A673 (cell line): Measurements from ENCODE around the gene SLC9A8.

Experiments
- EZH2 ChIP-seq: fragments of 200-600 bp; sonication (generic); IDR thresholded peaks from 2 replicates; pipeline ENCODE4 v1.6.1; 2017; ENCODE audit warnings: borderline replicate concordance, low read depth, mild to moderate bottlenecking, mixed read lengths, antibody characterized with exemption, low read length; ENCODE audit not compliant: poor library complexity, severe bottlenecking
- TF ChIP-seq, protein P1 (sequence below): fragments of 300-800, 200-600 bp; sonication (generic); conservative IDR thresholded peaks from 2 replicates; pipeline ENCODE4 v1.5.1; 2017; ENCODE audit warnings: low read depth, mild to moderate bottlenecking, antibody characterized with exemption, low read length, moderate library complexity, mixed read lengths

DNA sequence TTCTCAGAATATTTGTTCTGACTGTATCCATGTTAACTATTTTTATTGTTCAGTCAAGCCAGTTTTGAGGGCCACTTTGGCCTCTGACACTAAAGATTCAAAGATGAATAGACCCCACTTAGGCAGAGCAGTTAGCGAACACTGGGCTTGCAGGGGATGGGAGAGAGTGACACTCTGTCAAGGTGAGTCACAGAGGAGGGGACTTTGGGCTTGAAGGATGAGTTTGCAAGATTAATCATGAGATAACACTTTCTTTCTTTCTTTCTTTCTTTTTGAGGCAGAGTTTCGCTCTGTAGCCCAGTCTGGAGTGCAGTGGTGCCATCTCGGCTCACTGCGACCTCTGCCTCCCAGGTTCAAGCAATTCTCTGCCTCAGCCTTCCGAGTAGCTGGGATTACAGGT, 56.3 kb downstream of the SLC9A8 start:
- TF ChIP-seq, protein P1, sequence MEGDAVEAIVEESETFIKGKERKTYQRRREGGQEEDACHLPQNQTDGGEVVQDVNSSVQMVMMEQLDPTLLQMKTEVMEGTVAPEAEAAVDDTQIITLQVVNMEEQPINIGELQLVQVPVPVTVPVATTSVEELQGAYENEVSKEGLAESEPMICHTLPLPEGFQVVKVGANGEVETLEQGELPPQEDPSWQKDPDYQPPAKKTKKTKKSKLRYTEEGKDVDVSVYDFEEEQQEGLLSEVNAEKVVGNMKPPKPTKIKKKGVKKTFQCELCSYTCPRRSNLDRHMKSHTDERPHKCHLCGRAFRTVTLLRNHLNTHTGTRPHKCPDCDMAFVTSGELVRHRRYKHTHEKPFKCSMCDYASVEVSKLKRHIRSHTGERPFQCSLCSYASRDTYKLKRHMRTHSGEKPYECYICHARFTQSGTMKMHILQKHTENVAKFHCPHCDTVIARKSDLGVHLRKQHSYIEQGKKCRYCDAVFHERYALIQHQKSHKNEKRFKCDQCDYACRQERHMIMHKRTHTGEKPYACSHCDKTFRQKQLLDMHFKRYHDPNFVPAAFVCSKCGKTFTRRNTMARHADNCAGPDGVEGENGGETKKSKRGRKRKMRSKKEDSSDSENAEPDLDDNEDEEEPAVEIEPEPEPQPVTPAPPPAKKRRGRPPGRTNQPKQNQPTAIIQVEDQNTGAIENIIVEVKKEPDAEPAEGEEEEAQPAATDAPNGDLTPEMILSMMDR: no peak
- no peak for TF ChIP-seq EZH2
